DMS79 (cell line): ENCODE results near the gene KCNK2.
"Not testable (repeated sequence)": the region's sequence is repeated elsewhere in the genome, so short reads cannot be mapped to it uniquely, and the experiment has no call there.

Source experiments
- DNase-seq: peaks from one replicate; lab custom pipeline; 2025; lab: John Stamatoyannopoulos, UW

The KCNK2 gene

GRCh38 chr1:215156232-215156631 is 73.7 kb downstream of the KCNK2 start:
- no peak for DNase-seq

- no peak for DNase-seq
Observed at GRCh38 chr1:215160351-215160750, 77.8 kb downstream of the KCNK2 start.

DNA sequence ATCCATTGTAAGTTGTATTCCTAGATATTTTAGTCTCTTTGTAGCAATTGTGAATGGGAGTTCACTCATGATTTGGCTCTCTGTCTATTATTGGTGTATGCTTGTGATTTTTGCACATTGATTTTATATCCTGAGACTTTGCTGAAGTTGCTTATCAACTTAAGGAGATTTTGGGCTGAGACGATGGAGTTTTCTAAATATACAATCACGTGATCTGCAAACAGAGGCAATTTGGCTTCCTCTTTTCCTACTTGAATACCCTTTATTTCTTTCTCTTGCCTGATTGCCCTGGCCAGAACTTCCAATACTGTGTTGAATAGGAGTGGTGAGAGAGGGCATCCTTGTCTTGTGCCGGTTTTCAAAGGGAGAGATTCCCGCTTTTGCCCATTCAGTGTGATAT is 80.6 kb downstream of the KCNK2 start:
- DNase-seq: not testable (repeated sequence)

DNA sequence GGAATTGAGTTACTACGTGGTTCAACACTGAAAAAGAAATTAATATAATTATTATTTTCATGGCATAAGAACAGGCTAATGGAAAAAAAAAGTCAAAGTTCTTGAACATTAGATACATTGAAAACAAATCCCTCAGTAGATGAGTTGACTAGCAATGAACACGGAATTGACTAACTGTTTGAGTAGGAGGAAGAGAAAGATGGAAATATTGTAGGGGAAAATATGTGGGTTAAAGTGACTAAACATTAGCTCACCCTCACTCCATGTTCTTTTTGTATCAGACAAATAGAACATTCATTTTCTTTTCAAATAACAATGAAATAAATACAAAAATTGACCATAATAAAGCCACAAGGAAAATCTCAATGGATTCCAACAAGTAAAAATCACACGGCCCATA is 84.3 kb downstream of the KCNK2 start:
- no peak for DNase-seq

GRCh38 chr1:215181518-215181917 is 99.0 kb downstream of the KCNK2 start:
- no peak for DNase-seq

DNA sequence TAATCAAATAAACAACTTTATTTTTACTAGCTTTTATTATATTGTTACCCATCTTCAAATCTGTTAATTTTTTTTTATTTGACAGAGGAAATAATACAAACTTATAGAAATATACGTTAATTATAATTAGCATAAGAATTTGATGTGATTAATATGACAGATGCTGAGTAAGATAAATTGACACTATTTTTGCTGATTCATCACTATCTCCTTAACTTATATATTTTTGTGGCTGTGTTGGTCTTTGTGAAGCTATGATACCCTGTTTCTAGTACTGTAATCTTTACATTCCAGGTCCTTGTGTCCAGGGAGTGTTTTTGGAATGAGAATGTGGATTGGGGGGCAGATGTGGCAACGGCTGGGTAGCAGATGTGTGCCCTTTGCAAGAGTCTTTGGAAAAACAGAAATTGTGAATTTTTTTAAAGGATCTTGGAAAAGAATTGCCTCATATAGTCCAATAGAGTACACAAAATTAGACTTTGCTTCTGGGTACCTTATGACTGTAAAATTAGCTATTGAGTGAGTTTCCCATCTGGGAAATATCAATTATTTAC is 102.6 kb downstream of the KCNK2 start:
- no peak for DNase-seq

GRCh38 chr1:215188302-215188950 is 105.9 kb downstream of the KCNK2 start:
- DNase-seq: no peak

GRCh38 chr1:215192306-215192705 is 109.8 kb downstream of the KCNK2 start:
- DNase-seq: no peak

DNA sequence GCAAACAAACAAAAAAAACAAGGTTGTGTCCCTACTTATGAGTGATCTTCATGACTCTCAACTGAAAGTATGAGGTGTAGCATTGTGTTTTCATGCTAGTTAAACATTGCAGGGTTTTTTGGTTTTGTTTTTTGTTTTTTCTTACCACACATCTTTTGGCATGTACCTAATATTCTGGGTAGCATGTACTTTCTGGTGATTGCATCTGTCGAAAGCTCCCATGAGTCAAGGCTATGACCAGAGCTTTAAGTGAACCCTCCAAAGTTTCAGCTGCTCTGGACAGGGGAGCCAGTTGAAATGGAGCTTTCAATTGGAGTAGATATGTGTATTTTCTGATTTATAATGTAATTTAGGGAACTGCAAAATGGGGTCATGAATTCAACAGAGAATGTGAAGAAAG is 115.5 kb downstream of the KCNK2 start:
- no peak for DNase-seq

- DNase-seq: no peak
Observed at GRCh38 chr1:215200121-215200520, 117.6 kb downstream of the KCNK2 start.

DNA sequence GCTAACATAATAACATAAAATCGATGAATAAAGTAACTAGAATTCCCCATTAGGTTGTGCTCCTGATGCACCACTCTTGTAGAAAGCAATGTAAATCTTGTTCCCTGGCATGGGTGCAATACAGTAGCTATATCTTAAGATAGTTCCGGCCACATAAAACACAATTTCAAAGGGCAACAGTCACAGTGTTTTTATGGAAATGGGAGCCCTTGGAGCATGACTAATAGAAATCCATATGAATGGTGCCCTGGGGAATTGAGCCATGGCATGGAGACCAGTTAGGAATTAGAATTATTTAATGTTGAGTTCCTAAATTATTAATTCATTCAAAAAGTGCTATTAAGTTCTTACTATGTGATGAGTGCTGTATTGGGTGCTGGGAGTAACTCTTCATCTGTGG is 118.7 kb downstream of the KCNK2 start:
- DNase-seq: no peak

DNA sequence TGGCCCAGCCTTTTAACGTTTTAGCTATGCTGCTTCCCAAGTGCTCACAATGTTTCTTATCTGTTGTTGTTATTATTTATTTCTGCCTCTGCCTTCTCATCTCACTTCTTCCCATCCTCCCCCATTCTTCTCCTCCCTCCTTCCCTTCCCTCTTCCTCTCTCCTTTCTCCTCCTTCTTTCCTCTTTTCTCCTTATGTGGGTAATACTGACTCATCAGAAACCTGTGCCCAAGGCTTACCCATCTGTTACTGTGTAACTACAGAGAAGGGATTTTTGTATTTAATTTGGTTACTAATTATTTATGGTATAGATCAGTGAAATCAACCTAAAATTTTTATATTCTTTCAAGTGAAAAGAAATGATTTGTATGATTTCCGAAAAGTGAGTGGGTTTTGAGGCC is 120.3 kb downstream of the KCNK2 start:
- DNase-seq: no peak

DNA sequence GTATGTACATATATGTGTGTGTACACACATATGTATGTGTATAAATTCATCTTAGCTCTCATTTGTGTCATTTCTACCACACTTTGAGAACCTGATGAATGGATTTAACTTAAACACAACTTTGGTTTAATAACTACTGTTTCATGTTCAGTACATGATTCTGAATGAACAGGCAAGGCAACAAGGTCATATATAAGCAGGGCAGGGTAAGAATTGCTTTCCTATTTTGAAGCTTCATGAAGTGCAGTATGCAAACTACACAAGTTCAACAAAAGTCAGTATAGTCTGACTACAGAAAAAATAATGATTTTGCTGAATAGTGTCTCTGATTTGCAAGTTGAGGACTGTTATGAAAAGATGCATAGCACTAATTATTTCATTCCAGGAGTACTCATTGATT is 127.6 kb downstream of the KCNK2 start:
- DNase-seq: no peak

DNA sequence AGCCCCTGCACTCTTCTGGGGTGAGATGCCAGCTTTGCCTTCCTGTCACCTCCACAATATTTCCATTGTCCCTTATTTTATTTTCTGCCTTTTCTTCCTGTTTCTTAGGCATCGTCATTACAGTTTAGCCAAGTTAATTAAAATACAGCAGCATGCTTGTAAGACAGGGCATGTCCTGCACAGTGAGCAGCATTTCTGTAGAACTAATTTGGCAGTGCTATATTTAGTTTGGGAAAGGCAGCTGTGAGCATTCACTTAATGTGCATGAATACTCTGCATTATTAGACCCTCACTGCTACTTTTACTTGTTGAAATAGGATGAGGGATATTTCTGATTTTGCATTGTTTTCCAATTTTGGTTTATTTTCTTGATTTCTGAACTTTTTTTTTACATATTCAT is 133.3 kb downstream of the KCNK2 start:
- DNase-seq: no peak

- DNase-seq: no peak
Observed at GRCh38 chr1:215219372-215219771, 136.8 kb downstream of the KCNK2 start.

DNA sequence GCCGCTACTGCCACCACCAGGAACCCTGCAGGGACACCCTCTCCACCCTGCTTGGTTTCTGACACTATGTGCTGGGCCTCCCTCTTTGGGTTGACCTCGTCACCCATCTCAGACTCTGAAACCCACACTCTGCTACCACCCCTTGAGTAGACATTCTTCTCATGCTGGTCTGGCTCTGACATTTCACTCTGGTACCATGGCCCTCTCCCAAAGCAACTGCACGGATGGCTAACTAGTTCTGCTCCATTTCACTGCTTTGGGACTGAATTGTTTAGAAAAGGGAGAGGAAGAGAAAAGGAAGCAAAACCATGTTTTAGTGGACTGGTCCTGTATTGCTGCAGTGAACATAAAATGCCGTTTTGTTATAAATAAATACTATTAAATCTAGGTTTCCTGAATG is 137.8 kb downstream of the KCNK2 start:
- DNase-seq: no peak

GRCh38 chr1:215226757-215227156 is 144.2 kb downstream of the KCNK2 start:
- DNase-seq: no peak

DNA sequence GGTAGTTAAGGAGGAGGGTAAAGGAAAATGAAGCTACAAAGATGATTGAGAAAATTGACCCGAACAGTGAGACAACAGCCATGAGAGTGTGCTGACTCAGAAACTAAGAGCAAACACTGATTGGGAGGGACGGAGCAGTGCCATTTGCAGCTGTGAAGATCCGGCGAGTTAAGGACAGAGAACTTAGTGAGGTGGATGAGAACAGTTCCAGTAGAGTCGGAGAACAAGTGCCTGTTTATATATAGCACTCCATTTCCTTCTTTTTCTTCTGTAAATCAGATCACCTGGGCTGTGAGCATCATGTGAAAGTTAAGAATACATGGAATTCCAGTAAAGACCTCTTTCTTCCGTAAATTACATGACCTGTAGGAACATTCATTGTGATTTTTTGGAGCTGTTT is 145.7 kb downstream of the KCNK2 start:
- DNase-seq: no peak

DNA sequence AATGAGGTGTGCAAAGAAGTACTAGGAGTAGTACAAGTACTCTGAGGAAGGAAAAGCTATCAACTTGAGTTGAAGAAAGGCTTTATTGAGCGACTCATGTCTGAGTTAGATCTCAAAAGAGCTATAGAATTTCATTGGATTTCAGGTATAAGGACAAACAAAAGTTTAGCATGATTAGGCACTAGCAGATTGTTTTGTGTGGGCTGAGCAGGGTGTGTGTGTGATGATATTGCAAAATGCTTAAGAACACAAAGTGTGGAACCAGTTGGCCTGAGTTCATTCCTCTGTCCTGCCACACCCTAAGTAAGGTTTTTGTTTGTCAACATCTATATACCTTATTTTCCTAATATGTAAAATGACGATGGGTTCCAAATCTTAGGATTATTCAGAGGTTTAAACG is 158.9 kb downstream of the KCNK2 start:
- no peak for DNase-seq

GRCh38 chr1:215243345-215244054 is 161.0 kb downstream of the KCNK2 start:
- no peak for DNase-seq

- no peak for DNase-seq
Observed at GRCh38 chr1:215250913-215251312, 168.4 kb downstream of the KCNK2 start.

DNA sequence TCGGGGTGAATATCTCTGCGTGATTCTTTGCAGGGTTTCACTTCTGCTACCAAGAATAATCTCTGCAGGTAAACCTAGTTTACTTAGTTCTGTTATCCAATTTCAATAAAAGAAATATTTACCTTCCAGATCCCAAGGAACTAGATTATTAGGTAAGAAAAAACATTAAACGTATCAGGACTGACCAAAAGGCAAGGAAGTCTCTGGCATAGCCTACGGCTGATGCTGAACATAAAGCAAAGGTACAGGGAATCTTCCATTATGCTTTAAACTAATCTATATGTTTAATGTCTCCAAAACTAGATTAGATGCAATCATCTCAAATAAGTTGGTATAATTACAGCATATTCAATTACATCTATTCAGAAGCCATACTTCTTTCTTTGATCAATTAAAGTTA is 168.9 kb downstream of the KCNK2 start:
- no peak for DNase-seq

DNA sequence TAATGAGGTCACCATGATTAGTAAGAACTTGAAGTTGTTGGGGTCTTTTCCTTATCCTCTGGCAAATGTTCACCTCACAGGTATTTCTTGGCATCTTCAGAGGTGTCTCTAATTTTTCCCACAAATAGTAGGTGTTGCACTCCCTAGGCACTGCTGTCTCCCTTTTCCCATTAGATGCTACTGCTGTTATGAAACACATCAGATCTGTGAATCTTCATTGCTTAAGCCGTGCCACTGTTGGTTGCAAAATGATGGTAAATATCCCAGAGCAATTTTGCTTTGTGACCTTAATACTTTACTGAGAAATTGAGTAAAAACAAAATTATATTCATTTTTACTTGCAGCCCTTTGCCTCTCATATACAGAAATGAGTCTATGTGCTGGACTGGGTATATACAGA is 169.6 kb downstream of the KCNK2 start:
- no peak for DNase-seq
